ENCODE data around the gene TASP1.

The TASP1 gene

GRCh38 chr20:13567663-13568062, 71.1 kb downstream of the TASP1 start:
- DNase-seq: no peak

GRCh38 chr20:13563854-13564253, 74.9 kb downstream of the TASP1 start:
- no peak for DNase-seq

GRCh38 chr20:13554706-13555105, 84.0 kb downstream of the TASP1 start:
- no peak for DNase-seq

- DNase-seq: no peak
Measured at GRCh38 chr20:13554076-13554475, 84.7 kb downstream of the TASP1 start.

- no peak for DNase-seq
Measured at GRCh38 chr20:13552061-13552460, 86.7 kb downstream of the TASP1 start.

- DNase-seq: no peak
Measured at GRCh38 chr20:13549451-13549850, 89.3 kb downstream of the TASP1 start.

GRCh38 chr20:13546497-13547131, 92.1 kb downstream of the TASP1 start:
- DNase-seq: peak; percentile 65

GRCh38 chr20:13545790-13546189, 92.9 kb downstream of the TASP1 start:
- no peak for DNase-seq

- DNase-seq: no peak
Measured at GRCh38 chr20:13543783-13544182, 94.9 kb downstream of the TASP1 start.

GRCh38 chr20:13535627-13536026, 103.1 kb downstream of the TASP1 start:
- DNase-seq: no peak

- DNase-seq: no peak
Measured at GRCh38 chr20:13533946-13534345, 104.8 kb downstream of the TASP1 start.

- DNase-seq: no peak
Measured at GRCh38 chr20:13530146-13530545, 108.6 kb downstream of the TASP1 start.

GRCh38 chr20:13526551-13526950, 112.2 kb downstream of the TASP1 start:
- no peak for DNase-seq

- DNase-seq: no peak
Measured at GRCh38 chr20:13525225-13525940, 113.3 kb downstream of the TASP1 start.

GRCh38 chr20:13524339-13524738, 114.4 kb downstream of the TASP1 start:
- no peak for DNase-seq

- DNase-seq: no peak
Measured at GRCh38 chr20:13517831-13518230, 120.9 kb downstream of the TASP1 start.

GRCh38 chr20:13515796-13516558, 122.8 kb downstream of the TASP1 start:
- DNase-seq: no peak

- no peak for DNase-seq
Measured at GRCh38 chr20:13515291-13515690, 123.4 kb downstream of the TASP1 start.

- DNase-seq: no peak
Measured at GRCh38 chr20:13510837-13511488, 127.8 kb downstream of the TASP1 start.

- DNase-seq: no peak
Measured at GRCh38 chr20:13507646-13508045, 131.1 kb downstream of the TASP1 start.

- no peak for DNase-seq
Measured at GRCh38 chr20:13501500-13501899, 137.2 kb downstream of the TASP1 start.

- no peak for DNase-seq
Measured at GRCh38 chr20:13494019-13494418, 144.7 kb downstream of the TASP1 start.

GRCh38 chr20:13493143-13493542, 145.6 kb downstream of the TASP1 start:
- no peak for DNase-seq
